GM12891 (cell line): Measurements from ENCODE around the gene RIT1.
A peak's percentile ranks its signal among the peaks of the same experiment; 100 is the strongest.

Source experiments
- POLR2A ChIP-seq: IDR thresholded peaks from 2 replicates; pipeline ENCODE4 v1.6.1; 2011; ENCODE audit warnings: low read depth, low read length, control low read depth
- POLR2AphosphoS5 ChIP-seq: IDR thresholded peaks from 2 replicates; pipeline ENCODE4 v1.6.1; 2011; ENCODE audit warnings: low read depth, low read length, control low read depth
- POU2F2 ChIP-seq: IDR thresholded peaks from 2 replicates; pipeline ENCODE4 v1.6.1; 2011; ENCODE audit warnings: low read depth, mild to moderate bottlenecking, control low read depth, low read length, moderate library complexity
- SPI1 ChIP-seq: IDR thresholded peaks from 2 replicates; pipeline ENCODE4 v1.6.1; 2011; ENCODE audit warnings: low read depth, low read length, control low read depth
- TAF1 ChIP-seq: IDR thresholded peaks from 2 replicates; pipeline ENCODE4 v1.6.1; 2011; ENCODE audit warnings: low read depth, low read length, control low read depth

GRCh38 chr1:155882235-155882634, 28.9 kb downstream of the RIT1 start:
- TF ChIP-seq POLR2A (no peak), POLR2AphosphoS5 (no peak), TAF1 (no peak), POU2F2 (no peak), SPI1 (peak; percentile 98)
